AG09309 (cell line): ENCODE data around the gene RECK.

Experiments used
- DNase-seq: peaks from one replicate; pipeline ENCODE4 v3.0.0-alpha.2; 2010; ENCODE audit warnings: low read depth
- H3K4me3 ChIP-seq: 2 replicates; pipeline ENCODE4 v1.5.1; 2011; ENCODE audit warnings: mild to moderate bottlenecking, low read depth, low read length, moderate library complexity; ENCODE audit not compliant: control insufficient read depth
- TF ChIP-seq, protein P1 (sequence below): IDR thresholded peaks from 2 replicates; pipeline ENCODE4 v1.5.1; 2011; ENCODE audit warnings: mild to moderate bottlenecking, low read depth, low read length, inconsistent platforms; ENCODE audit not compliant: insufficient read depth, control insufficient read depth; ENCODE audit errors: missing control alignments

Gene RECK

GRCh38 chr9:36101916-36102741 is 65.4 kb downstream of the RECK start:
- DNase-seq: peak; percentile 94
- TF ChIP-seq, protein P1, sequence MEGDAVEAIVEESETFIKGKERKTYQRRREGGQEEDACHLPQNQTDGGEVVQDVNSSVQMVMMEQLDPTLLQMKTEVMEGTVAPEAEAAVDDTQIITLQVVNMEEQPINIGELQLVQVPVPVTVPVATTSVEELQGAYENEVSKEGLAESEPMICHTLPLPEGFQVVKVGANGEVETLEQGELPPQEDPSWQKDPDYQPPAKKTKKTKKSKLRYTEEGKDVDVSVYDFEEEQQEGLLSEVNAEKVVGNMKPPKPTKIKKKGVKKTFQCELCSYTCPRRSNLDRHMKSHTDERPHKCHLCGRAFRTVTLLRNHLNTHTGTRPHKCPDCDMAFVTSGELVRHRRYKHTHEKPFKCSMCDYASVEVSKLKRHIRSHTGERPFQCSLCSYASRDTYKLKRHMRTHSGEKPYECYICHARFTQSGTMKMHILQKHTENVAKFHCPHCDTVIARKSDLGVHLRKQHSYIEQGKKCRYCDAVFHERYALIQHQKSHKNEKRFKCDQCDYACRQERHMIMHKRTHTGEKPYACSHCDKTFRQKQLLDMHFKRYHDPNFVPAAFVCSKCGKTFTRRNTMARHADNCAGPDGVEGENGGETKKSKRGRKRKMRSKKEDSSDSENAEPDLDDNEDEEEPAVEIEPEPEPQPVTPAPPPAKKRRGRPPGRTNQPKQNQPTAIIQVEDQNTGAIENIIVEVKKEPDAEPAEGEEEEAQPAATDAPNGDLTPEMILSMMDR: no peak
- no peak overlapping the region for H3K4me3 ChIP-seq

DNA sequence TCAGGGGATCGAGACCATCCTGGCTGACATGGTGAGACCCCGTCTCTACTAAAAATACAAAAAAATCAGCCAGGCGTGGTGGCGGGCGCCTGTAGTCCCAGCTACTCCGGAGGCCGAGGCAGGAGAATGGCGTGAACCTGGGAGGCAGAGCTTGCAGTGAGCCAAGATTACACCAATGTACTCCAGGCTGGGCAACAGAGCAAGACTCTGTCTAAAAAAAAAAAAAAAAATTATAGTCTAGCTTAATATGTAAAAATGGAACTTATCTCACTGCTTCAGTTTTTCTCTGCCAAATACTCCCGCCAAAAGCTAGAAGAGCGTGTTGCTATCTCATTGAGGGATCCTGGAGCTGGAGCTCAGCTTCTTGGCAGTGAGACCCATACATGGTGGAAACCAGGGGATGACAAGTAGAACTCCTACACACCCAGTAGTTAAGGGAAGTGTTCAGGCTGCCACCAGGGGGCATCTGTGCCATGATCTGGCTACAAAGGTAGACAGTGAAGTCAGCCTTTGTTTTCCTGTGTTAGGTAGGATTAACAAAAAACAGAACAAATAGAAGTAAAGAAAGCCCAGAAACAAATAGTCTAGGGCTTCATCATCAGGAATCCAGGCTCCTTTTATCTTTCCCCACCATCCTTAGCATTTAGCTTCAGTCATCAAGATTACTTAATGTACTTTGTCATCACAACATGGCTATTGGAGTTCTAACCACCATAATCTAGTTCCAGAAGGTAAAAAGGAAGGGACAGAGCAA is 66.2 kb downstream of the RECK start:
- TF ChIP-seq, protein P1: peak; percentile 66
- H3K4me3 ChIP-seq: no peak overlapping the region
- DNase-seq: no peak

DNA sequence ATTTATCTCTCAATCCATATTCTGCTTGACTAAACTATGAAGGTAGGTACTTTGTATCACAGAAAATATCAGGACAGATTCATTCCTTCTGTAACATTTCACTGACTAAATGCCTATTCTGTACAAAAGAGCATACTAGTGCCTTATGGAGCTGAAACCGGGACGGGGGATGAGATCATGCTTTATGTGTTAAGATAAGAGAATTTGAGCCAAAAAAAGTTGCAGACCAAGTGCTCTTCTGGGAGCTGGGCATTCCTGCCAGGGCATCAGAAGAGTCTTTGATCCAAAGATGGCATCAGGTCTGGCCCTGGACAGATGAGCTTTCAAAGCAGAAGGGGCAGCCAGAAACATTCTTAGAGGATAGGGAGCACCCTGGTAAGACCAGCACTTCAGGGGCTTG is 72.4 kb downstream of the RECK start:
- TF ChIP-seq, protein P1: no peak
- H3K4me3 ChIP-seq: no peak overlapping the region
- no peak for DNase-seq

GRCh38 chr9:36110434-36110833 is 73.7 kb downstream of the RECK start:
- no peak for DNase-seq
- TF ChIP-seq, protein P1: peak; percentile 15
- no peak overlapping the region for H3K4me3 ChIP-seq

GRCh38 chr9:36112516-36112915 is 75.8 kb downstream of the RECK start:
- DNase-seq: no peak
- no peak overlapping the region for H3K4me3 ChIP-seq
- TF ChIP-seq, protein P1: no peak

- DNase-seq: no peak
- TF ChIP-seq, protein P1: no peak
- H3K4me3 ChIP-seq: no peak overlapping the region
Observed at GRCh38 chr9:36113999-36114398, 77.3 kb downstream of the RECK start.
